NCI-H774 (cell line): ENCODE results near the gene RTL10.

Source experiments
- DNase-seq: peaks from one replicate; lab custom pipeline; 2025; lab: John Stamatoyannopoulos, UW

Gene RTL10

GRCh38 chr22:19823191-19823901, 31.3 kb downstream of the RTL10 start:
- DNase-seq = no peak

- DNase-seq = no peak
Measured at GRCh38 chr22:19822301-19823117, 32.2 kb downstream of the RTL10 start.

- no peak for DNase-seq
Measured at GRCh38 chr22:19821523-19822300, 33.0 kb downstream of the RTL10 start.

GRCh38 chr22:19820880-19821522, 33.7 kb downstream of the RTL10 start:
- DNase-seq = no peak

- no peak for DNase-seq
Measured at GRCh38 chr22:19819911-19820879, 34.5 kb downstream of the RTL10 start.

- no peak for DNase-seq
Measured at GRCh38 chr22:19819208-19819910, 35.3 kb downstream of the RTL10 start.

GRCh38 chr22:19818324-19819207, 36.1 kb downstream of the RTL10 start:
- DNase-seq = no peak

GRCh38 chr22:19816372-19817119, 38.1 kb downstream of the RTL10 start:
- DNase-seq = no peak

GRCh38 chr22:19815823-19816290, 38.8 kb downstream of the RTL10 start:
- DNase-seq = no peak

- no peak for DNase-seq
Measured at GRCh38 chr22:19815093-19815822, 39.4 kb downstream of the RTL10 start.

- DNase-seq = no peak
Measured at GRCh38 chr22:19814428-19814827, 40.2 kb downstream of the RTL10 start.

GRCh38 chr22:19812910-19813309, 41.8 kb downstream of the RTL10 start:
- no peak for DNase-seq

GRCh38 chr22:19811811-19812771, 42.6 kb downstream of the RTL10 start:
- no peak for DNase-seq

GRCh38 chr22:19811211-19811621, 43.5 kb downstream of the RTL10 start:
- DNase-seq = no peak

GRCh38 chr22:19810381-19811201, 44.1 kb downstream of the RTL10 start:
- no peak for DNase-seq

- no peak for DNase-seq
Measured at GRCh38 chr22:19809741-19810140, 44.9 kb downstream of the RTL10 start.
